GM18502 (cell line): ENCODE results near the gene TEKT1.

Experiments used
- ATAC-seq: cut with Tn5 transposase; IDR thresholded peaks from one replicate; pipeline ENCODE4 v1.9.1; 2021; ENCODE audit warnings: mild to moderate bottlenecking; ENCODE audit not compliant: unreplicated experiment, poor library complexity

TEKT1 gene

GRCh38 chr17:6772016-6772415 is 59.5 kb downstream of the TEKT1 start:
- ATAC-seq = no peak

- ATAC-seq = no peak
Observed at GRCh38 chr17:6768447-6768846, 63.1 kb downstream of the TEKT1 start.

GRCh38 chr17:6761779-6762178 is 69.8 kb downstream of the TEKT1 start:
- no peak for ATAC-seq

- ATAC-seq = no peak
Observed at GRCh38 chr17:6757747-6758146, 73.8 kb downstream of the TEKT1 start.

- no peak for ATAC-seq
Observed at GRCh38 chr17:6756425-6757031, 75.0 kb downstream of the TEKT1 start.

GRCh38 chr17:6755731-6756184 is 75.8 kb downstream of the TEKT1 start, which contains the start of gene XAF1:
Gene XAF1, plus strand, starts transcription at chr17:6756046. Its CDS starts 33 bp downstream, at chr17:6756079.
- ATAC-seq = peak; percentile 71

GRCh38 chr17:6755281-6755680 is 76.2 kb downstream of the TEKT1 start:
- ATAC-seq = no peak

- no peak for ATAC-seq
Observed at GRCh38 chr17:6753546-6753945, 78.0 kb downstream of the TEKT1 start.

GRCh38 chr17:6753006-6753445 is 78.5 kb downstream of the TEKT1 start:
- ATAC-seq = no peak

GRCh38 chr17:6752068-6752909 is 79.2 kb downstream of the TEKT1 start:
- ATAC-seq = no peak

GRCh38 chr17:6749519-6749918 is 82.0 kb downstream of the TEKT1 start:
- ATAC-seq = no peak

GRCh38 chr17:6748617-6749016 is 82.9 kb downstream of the TEKT1 start:
- no peak for ATAC-seq
